DMS 273 (cell line): ENCODE data around the gene NLRP10.
"Not testable (repeated sequence)": the region's sequence is repeated elsewhere in the genome, so short reads cannot be mapped to it uniquely, and the experiment has no call there.

Experiments used
- DNase-seq: peaks from one replicate; lab custom pipeline; 2025; ENCODE audit not compliant: unreplicated experiment; lab: John Stamatoyannopoulos, UW

The NLRP10 gene, protein sequence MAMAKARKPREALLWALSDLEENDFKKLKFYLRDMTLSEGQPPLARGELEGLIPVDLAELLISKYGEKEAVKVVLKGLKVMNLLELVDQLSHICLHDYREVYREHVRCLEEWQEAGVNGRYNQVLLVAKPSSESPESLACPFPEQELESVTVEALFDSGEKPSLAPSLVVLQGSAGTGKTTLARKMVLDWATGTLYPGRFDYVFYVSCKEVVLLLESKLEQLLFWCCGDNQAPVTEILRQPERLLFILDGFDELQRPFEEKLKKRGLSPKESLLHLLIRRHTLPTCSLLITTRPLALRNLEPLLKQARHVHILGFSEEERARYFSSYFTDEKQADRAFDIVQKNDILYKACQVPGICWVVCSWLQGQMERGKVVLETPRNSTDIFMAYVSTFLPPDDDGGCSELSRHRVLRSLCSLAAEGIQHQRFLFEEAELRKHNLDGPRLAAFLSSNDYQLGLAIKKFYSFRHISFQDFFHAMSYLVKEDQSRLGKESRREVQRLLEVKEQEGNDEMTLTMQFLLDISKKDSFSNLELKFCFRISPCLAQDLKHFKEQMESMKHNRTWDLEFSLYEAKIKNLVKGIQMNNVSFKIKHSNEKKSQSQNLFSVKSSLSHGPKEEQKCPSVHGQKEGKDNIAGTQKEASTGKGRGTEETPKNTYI

DNA sequence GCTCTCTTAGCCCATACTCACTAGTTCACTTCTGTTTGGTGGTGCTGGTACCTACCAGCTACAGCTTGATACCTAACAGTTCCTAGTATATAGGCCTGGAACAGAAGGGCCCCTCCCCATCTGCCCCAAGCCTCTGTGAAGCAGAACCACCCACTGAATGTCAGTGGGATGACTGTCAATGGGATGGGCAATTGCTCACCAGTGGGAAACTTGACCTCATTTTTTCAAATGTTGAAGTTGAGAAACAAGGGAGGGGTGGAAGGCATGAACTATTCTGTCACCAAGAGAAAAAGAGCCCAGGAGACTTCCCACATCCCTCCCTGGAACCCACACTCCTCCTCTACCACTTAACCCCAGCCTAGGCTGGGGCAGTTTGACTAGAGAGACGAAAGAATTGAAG, at the start of gene NLRP10:
NLRP10 (minus strand) TSS at position 62 of the 400 bp plus-strand sequence. CDS start 1,952 bp downstream, outside the sequence.
- DNase-seq: no peak

DNA sequence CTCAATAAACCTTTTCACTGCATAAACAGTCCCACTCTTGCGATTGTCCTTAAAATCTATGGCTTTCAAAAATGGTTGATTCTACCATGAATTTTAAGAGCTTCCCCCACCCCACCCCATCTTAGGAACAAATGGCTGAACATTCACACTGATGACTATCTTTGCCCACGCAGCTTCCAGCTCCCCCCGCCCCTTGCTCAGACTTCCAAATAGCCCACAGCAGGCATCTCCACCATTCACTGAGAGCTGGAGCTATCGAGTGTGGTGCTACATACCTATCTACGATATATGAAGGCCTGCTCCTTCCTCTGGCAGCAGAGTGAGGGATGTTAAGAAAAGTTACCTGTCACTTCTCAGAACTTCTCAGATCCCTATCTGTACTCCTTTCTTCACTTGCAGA, 48.6 kb upstream of the NLRP10 start:
- DNase-seq: no peak

DNA sequence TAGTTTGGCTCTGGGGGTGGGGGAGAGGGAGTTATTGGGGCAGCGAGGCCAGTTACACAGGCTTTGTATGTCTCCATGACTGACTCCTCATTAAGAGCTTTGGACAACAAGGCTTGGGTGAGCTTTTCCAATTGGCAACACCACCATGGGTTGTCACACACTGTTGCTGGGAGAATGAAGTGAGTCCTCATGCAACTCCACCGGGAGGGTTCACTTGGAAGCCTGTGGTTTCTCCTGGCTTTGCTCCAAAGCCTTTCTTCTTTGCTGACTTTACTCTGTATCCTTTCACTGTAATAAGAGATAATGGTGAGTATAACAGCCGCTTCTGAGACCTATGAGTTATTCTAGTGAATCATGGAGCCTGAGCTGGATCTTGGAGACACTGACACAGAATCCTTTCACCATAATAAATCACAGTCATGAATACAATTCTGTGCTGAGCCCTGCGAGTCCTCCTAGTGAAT, 46.8 kb upstream of the NLRP10 start:
- DNase-seq: no peak

DNA sequence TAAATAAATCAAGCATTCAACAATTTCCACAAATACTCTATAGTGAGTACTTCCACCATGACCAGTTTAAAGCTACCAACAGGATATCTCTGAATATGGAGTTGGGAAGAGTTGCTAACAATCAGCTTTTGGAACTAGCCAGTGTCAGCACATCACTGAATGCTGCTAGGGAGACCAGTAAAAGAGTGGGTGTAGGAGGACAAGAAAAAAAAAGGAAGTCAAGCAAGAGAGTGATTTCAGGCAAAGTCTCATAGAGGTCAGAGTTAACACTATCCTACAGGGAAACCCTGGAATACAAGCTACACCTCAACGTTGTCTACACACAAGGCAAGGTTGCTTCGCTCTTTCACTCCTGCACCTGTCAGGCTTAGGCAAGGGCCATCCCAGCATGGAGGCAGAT, 46.1 kb upstream of the NLRP10 start:
- no peak for DNase-seq

DNA sequence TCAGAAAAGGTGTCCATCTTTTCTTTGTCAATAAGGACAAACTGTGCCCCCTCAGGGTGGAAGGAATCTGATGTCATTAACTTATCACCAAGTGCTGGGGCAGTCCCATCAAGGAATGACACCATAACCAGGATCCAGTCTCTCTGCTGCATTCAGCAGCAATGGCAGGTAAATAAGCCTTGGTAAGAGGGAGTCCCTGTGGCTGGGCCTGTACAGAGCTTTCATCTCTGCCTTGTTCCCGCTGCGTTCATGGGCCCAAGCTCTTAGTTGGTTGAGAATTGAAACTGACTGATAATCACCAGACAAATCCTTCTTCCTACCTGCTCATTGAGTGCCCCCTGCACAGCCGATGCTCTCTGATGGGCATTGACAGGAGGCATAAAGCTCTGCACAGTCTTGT, 44.6 kb upstream of the NLRP10 start:
- DNase-seq: no peak

DNA sequence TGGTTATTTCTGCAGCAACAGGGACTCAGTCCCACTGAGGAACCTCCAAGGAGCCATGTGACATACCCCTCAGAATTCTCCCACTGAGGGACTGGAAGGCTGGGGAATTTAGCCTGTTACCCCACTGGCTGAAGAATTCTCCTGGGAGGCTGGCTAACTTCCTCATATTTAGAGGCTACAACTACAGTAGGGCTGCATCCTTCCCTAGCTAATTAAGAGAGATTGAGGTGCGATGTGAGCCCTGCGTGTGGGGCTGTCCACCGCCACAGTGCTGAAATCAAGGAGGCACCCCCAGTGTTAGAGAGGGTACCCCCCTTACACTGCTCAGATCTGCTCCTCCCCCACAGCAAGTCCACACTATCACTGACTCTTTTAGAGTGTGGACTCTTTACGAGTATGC, 43.0 kb upstream of the NLRP10 start:
- DNase-seq: no peak

DNA sequence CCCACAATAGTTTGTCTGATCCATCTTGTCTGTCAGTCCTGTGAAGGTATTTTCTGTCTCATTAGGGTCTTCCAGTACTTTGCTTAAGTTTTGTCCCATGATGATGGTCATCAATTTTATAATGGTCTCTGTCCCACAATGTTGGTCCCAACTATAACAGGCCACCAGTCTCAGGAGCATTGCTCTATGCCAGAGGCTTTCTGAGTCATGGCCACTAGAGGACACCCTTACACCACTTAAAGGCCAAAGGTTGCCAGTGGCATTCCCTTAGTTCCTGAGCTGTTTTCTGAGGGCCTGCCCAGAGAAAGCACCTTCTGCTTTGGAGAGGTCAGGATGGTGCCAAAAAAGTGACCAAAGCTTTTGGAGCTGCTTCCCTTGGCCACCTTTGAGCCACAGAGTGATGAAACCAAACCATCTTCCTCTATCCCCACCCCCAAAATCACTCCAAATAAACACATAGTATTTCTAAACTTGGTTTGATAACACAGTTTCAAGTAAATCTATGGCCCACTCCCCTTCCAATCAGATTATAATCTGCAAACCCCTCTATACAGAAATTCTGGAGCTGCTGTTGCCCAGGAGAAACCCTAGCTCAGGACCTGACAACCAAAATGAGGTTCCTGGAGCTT, 41.2 kb upstream of the NLRP10 start:
- peak; percentile 79 for DNase-seq

DNA sequence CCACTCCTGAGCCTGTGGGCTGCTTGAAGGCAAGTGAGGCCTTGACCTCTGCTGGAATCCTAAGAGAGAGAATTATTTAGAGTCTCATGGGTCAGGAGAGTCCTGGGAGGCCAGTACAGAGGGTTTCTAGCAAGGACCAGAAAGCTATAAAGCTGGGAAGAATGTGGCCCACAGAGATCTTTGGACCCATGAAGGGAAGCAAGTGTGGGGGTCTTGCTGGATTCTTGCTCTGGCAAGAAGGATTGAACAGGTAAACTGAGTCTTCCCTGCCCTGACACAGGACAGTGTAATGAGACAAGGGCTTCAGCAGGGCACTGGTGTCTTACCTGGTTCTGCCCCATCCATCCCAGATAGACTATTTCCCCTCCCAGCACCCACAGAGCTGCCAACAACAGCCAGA, 40.3 kb upstream of the NLRP10 start:
- DNase-seq: no peak

DNA sequence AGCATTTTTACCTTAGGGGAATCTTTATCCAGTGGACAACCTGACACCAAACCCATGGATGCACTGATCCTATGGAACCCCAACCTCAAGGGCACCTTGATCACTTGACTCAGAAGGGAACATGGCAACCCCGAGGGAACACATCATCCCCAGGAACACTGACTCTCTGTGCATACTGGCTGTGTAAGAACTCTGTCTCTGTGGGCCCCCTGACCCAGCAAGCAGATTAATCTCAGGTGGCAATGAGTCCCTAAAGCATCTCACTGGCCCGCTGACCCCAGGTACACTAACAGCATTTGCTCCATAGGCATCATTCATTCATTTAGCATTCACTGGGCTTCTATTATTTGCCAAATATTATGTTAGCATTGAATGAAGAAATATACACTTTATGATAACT, 38.8 kb upstream of the NLRP10 start:
- no peak for DNase-seq

DNA sequence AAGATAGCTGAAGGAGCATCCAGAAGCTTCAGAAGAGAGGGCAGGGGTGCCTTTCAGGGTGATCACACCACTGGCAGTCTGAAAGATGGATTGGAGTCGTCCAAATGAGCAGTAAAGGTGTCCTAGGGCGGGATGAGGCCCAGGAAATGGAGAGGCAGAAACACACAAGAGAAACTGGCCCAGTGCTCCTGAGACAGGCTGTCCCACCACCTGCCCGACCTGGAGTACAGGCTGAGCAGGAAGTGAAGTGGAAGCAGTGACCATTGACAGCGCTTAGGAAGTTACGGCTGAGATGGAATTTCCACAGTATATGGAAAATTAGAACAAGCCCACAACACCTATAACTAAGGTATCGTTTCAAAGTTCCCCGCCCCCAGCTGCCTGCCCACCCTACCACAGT, 37.9 kb upstream of the NLRP10 start:
- DNase-seq: no peak

DNA sequence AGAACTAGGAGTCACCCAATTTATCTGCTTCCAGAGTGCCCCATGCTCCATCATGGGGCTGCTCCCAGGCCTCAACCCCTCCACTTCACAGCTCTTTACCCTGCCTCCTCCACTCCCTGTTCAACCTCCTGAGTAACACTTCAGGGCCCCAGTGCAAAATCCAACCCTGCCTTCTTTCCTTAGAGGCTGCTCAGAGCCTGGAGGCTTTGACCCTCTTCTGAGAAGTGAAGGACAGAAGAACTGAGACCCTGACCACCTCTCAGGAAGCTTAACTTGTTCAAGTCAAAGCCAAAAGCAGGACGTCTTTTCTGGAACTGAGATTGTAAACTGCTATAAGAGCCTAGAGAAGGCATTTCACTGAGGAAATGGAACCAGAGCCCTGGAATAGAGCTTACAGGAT, 37.4 kb upstream of the NLRP10 start:
- no peak for DNase-seq

DNA sequence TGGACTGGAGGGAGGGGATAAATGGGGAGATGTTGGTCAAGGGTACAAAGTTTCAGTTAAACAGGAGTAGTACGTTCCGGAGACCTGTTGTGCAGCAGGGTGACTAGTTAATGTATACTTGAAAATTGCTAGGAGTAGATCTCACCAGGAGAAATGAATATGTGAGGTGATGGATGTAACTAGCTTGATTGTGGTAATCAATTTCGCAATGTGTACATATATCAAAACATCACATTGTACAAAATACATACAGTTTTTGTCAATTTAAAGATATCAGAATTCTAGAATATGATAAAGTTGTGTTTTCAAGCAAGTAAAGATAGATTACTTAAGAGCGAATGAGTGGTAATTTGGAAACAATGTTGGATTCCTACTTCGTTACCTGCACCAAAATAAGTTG, 35.1 kb upstream of the NLRP10 start:
- no peak for DNase-seq

DNA sequence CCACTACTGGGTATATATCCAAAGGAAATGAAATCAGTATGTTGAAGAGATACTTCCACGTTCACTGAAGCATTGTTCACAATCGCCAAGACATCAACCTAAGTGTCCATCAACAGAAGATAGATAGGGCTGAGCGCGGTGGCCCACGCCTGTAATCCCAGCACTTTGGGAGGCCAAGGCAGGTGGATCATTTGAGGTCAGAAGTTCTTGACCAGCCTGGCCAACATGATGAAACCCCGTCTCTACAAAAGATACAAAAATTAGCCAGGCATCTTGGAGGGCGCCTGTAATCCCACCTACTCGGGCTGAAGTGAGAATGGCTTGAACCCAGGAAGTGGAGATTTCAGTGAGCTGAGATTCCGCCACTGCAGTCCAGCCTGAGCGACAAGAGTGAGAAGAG, 34.5 kb upstream of the NLRP10 start:
- no peak for DNase-seq

DNA sequence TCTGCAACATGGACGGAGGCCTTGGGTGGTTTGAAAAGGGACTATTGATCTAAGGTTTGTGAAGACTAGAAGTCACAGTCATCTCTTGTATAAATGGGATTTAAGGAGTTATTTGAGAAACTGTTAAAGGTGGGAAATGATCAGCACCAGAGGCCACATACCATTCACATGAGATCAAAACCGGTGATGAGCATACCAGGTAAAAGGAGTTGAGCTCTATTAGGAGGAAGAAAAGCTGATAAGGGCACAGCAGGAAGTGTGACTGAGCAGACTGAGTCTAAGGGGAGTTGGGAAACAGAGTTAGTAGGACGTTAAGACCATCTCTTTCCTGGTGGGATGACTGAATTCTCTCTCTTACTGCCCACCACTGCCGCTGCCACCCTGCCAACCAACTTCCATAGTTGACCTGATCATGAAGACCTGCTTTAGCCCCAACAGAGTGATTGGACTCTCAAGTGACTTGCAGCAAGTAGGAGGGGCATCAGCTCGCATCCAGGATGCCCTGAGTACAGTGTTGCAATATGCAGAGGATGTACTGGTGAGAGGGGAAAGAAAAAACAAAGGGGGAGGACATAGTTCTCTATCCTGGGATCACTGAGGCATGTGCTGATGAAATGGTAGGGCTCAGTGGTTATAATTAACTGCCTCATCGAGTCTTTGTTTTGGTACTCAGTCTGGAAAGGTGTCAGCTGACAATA, 29.5 kb upstream of the NLRP10 start:
- DNase-seq: no peak

DNA sequence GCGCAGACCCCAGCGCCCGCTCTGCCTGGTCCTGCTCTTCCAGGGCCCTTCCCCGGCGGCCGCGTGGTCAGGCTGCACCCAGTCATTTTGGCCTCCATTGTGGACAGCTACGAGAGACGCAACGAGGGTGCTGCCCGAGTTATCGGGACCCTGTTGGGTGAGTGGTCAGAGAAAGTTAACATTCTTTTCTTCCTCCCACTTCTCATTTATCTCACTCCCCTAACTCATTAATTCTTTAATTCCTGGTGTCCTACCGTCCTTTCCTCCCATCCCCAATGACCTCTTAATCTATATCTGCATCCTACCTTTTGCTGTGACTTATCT, 22.3 kb upstream of the NLRP10 start:
- DNase-seq: not testable (repeated sequence)

DNA sequence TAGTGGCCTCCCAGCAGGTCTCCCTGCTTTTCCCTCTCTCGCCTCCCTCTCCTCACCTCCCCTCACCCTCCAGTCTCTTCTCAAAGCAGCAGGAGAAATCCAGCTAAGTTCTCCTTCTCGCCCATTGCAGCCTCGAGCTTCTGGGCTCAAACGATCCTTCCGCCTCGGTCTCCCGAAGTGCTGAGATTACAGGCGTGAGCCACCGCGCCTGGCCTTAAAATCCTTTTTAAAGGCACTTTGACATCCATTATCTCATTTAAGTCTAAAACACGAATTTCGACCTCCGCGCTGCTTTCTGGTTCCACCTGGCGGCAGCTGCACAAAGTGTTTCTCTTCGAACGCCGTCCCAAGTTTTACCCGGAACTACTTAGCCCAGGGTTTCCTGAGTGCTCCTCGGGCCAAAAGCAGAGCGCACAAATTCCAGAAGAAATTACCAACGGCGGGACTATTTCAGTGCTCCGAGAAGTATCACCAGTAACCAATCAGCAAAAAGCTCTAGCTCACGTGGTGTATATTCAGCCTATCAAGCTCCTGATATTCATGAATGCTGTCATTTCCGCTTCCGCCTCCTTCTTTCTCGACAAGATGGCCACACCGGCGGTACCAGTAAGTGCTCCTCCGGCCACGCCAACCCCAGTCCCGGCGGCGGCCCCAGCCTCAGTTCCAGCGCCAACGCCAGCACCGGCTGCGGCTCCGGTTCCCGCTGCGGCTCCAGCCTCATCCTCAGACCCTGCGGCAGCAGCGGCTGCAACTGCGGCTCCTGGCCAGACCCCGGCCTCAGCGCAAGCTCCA, 21.7 kb upstream of the NLRP10 start, which contains the start of gene EIF3F:
EIF3F (plus strand) TSS at position 570 of the 792 bp plus-strand sequence; CDS start at position 586, 16 bp downstream.
- DNase-seq: peak; percentile 98

DNA sequence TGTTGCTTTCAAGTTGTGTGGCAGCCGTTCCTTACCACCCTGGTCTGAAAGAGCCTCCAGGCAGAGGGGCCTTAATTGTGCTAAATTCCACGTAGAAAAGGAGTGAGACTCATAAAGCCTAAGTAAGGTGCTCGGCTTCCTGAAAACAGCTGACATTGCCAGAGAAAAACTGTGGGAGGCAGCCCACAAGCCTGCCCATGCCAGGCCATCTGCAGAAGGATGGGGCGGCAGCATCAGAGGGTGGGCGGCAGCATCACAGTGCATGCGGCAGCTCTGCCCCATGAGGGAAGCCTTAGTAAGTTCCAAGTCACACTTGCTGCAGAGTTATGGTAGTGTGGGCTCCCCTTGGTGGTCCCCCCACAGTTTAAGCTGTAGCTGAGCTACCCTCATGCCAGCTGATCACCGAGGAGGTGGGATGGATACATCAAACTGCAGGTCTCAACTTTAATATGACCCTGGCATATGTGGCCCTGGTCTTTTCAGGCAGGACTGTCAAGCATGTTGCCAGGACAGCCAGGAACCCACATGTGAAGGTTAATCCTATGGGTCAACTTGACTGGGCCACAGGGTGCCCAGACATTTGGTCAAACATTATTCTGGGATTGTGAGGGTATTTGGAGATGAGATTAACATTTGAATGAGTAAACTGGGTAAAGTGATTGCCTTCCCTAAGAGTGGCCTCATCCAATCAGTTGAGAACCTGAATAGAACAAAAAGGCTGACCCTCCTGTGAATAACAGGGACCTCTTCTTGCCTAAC, 18.8 kb upstream of the NLRP10 start:
- DNase-seq: no peak

DNA sequence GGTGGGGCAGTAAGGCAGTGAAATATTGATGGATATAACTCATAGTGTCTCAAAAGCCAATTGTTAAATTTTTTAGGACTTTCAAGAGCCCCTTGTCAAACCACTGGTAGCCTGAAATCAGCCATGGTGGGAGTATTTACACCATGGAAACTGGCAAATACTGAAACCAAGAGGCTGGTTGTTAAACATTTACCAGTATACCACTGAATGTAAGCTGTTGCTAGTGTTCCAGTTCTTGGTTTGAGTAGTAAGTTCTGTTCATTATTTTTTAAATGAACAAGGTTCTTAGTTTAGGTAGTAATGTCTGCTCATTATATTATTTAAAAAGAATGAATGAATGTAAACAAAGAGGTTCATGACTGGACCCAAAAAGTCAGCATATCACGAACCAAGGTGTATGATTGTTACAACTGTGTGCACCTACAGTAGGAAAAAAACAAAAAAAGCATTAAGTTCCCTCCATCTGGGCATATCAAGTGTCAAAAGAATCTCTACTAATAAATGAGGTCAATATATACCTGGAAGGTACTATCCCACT, 17.4 kb upstream of the NLRP10 start:
- DNase-seq: no peak

DNA sequence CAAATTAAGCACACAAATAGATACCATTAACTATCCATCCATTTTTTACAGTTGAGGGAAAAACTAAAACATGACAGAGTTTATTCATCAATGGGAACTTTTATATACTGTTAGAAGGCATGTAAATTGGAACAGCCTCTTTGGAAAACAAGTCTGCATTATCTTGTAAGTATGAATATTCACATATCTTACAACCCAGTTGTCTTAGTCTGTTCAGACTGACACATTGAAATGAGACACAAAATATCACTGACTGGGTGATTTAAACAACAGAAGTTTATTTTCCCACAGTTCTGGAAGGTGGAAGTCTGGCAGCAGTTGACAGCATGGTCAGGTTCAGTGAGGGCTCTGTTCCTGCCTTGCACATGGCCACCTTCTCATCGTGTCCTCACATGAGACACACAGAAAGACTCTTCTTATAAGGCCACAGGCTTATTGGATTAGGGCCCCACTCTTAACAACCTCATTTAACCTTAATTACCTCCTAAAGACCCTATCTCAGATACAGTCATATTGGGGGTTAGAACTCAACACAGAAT, 16.4 kb upstream of the NLRP10 start:
- DNase-seq: no peak
